HepG2 (cell line): Measurements from ENCODE around the gene PKD1L1. TPM values are rescaled to one million over a fixed set of nuclear protein-coding genes. Genes with fewer than 3 reads are reported as not detected.

Experiments
- ATAC-seq: fragments of 200-7000 bp; cut with Tn5 transposase; 3 replicates; pipeline ENCODE4 v1.9.1; 2020; ENCODE audit warnings: mild to moderate bottlenecking, moderate library complexity
- BruUV-seq: library from RNA; stranded (reverse); fragments of 400-500 nt; replicated peaks from 2 replicates; lab custom pipeline; 2021; lab: Mats Ljungman, UMichigan
- CTCF ChIA-PET: fragments of 300-600 bp; formaldehyde crosslinking; extraction: SDS; loops from one replicate; lab custom pipeline; 2021; ENCODE audit warnings: low total read pairs, inconsistent platforms, low intra/inter-chr PET ratio; lab: Yijun Ruan, JAX
- POLR2A ChIA-PET: fragments of 350-600 bp; sonication (Branson Sonifier 250); formaldehyde crosslinking; loops from one replicate; lab custom pipeline; 2020; ENCODE audit warnings: antibody characterized with exemption, inconsistent platforms; lab: Yijun Ruan, JAX
- DNase-seq: peaks from one replicate; pipeline ENCODE4 v3.0.0-alpha.2; 2015; ENCODE audit warnings: low spot score
- FAIRE-seq: peaks from 3 replicates; lab custom pipeline; 2011; peaks lifted over from hg19 to GRCh38; lab: Jason Lieb, UNC
- H2AFZ ChIP-seq: one replicate; pipeline ENCODE4 v1.6.1; 2011; ENCODE audit warnings: low read length, inconsistent platforms
- H3K27ac ChIP-seq: fragments of 300-600 bp; 3 replicates; pipeline ENCODE4 v1.8.0; 2011; ENCODE audit warnings: mixed run types, mild to moderate bottlenecking, mixed read lengths, low read length, inconsistent platforms; ENCODE audit not compliant: insufficient read depth; ENCODE audit errors: extremely low read length
- H3K27me3 ChIP-seq, 2 experiments: fragments of 200-600 bp in 1 of 2; 2 replicates in 1 of 2; 3 replicates in 1 of 2; pipeline versions ENCODE4 v1.6.0 to v1.8.0; 2011; ENCODE audit warnings: low read length in 2 of 2, mild to moderate bottlenecking in 2 of 2, moderate library complexity in 2 of 2, inconsistent platforms in 1 of 2; ENCODE audit not compliant: insufficient read depth in 2 of 2, control insufficient read depth in 1 of 2
- H3K36me3 ChIP-seq, 2 experiments: fragments of 200-600 bp in 1 of 2; replicated peaks in 1 of 2; 2 replicates in 1 of 2; 3 replicates in 1 of 2; pipeline versions ENCODE4 v1.5.1 to v1.8.0; 2011; ENCODE audit warnings: low read length in 2 of 2, inconsistent platforms in 1 of 2; ENCODE audit not compliant: insufficient read depth in 2 of 2, control insufficient read depth in 1 of 2
- H3K4me1 ChIP-seq: 2 replicates; pipeline ENCODE4 v1.5.1; 2012; ENCODE audit warnings: low read length, inconsistent platforms; ENCODE audit not compliant: insufficient read depth
- H3K4me2 ChIP-seq: 2 replicates; pipeline ENCODE4 v1.6.0; 2011; ENCODE audit warnings: low read depth, low read length, inconsistent platforms
- H3K4me3 ChIP-seq, 3 experiments: fragments of 200-600 bp in 1 of 3; sonication (generic), shearing (Covaris generic) in 1 of 3; replicated peaks in 1 of 3; 2 replicates each; pipeline ENCODE4 v1.5.1; 2011 to 2016; ENCODE audit warnings: low read length in 3 of 3, inconsistent platforms in 2 of 3, low read depth in 2 of 3, mild to moderate bottlenecking in 2 of 3, control low read depth in 1 of 3, mixed read lengths in 1 of 3; ENCODE audit not compliant: insufficient read depth in 1 of 3
- H3K79me2 ChIP-seq: one replicate; pipeline ENCODE4 v1.6.1; 2011; ENCODE audit warnings: low read length, inconsistent platforms; ENCODE audit not compliant: insufficient read depth
- H3K9ac ChIP-seq: 2 replicates; pipeline ENCODE4 v1.6.0; 2011; ENCODE audit warnings: mild to moderate bottlenecking, low read depth, low read length, inconsistent platforms; ENCODE audit not compliant: insufficient read depth
- H3K9me3 ChIP-seq: 2 replicates; pipeline ENCODE4 v1.5.1; 2012; ENCODE audit warnings: mild to moderate bottlenecking, low read length
- H4K20me1 ChIP-seq: 2 replicates; pipeline ENCODE4 v1.6.0; 2011; ENCODE audit warnings: inconsistent platforms, mild to moderate bottlenecking, low read length, moderate library complexity; ENCODE audit not compliant: insufficient read depth
- CREBL2 ChIP-seq: sonication (generic); formaldehyde crosslinking; IDR thresholded peaks from 2 replicates; pipeline ENCODE4 v1.8.1; 2023; ENCODE audit warnings: missing genetic modification reagents, mild to moderate bottlenecking, borderline replicate concordance
- CSRNP2 ChIP-seq: sonication (generic); formaldehyde crosslinking; conservative IDR thresholded peaks from 2 replicates; pipeline ENCODE4 v1.8.0; 2022; ENCODE audit warnings: low read depth, missing genetic modification reagents
- ELF4 ChIP-seq: sonication (generic); formaldehyde crosslinking; IDR thresholded peaks from 2 replicates; pipeline ENCODE4 v1.5.0; 2020; ENCODE audit warnings: missing genetic modification reagents, mild to moderate bottlenecking, moderate library complexity, borderline replicate concordance
- EP300 ChIP-seq, 3 experiments: sonication (generic) in 1 of 3; formaldehyde crosslinking in 1 of 3; IDR thresholded peaks; 2 replicates each; pipeline versions ENCODE4 v1.5.1 to v1.6.1; 2011 to 2020; ENCODE audit warnings: low read depth in 2 of 3, low read length in 2 of 3, borderline replicate concordance in 1 of 3, improper control_type of control experiment in 1 of 3, mild to moderate bottlenecking in 1 of 3, missing genetic modification reagents in 1 of 3, moderate library complexity in 1 of 3
- IRF2 ChIP-seq: IDR thresholded peaks from 2 replicates; pipeline ENCODE4 v1.6.1; 2018; ENCODE audit warnings: missing genetic modification reagents, missing compliant biosample characterization
- LCORL ChIP-seq, 2 experiments: fragments of 450-650 bp in 1 of 2; sonication (generic) in 1 of 2; formaldehyde crosslinking in 1 of 2; IDR thresholded peaks; 2 replicates each; pipeline versions ENCODE4 v1.5.0 to v1.6.1; 2017 to 2020; ENCODE audit warnings: antibody characterized with exemption in 1 of 2, missing genetic modification reagents in 1 of 2
- POLR2A ChIP-seq, 2 experiments: IDR thresholded peaks; 2 replicates each; pipeline ENCODE4 v1.6.1; 2011; ENCODE audit warnings: low read depth in 2 of 2, low read length in 2 of 2, mild to moderate bottlenecking in 1 of 2, moderate library complexity in 1 of 2; ENCODE audit not compliant: insufficient read depth in 1 of 2
- SMAD3 ChIP-seq: sonication (generic); formaldehyde crosslinking; IDR thresholded peaks from 2 replicates; pipeline ENCODE4 v1.4.0; 2020; ENCODE audit warnings: missing genetic modification reagents
- SP1 ChIP-seq, 2 experiments: fragments of 450-650 bp in 1 of 2; sonication (generic) in 1 of 2; formaldehyde crosslinking in 1 of 2; IDR thresholded peaks; 2 replicates each; pipeline versions ENCODE4 v1.4.0 to v1.6.1; 2016 to 2020; ENCODE audit warnings: missing genetic modification reagents in 1 of 2
- SYNCRIP ChIP-seq: fragments of 200-400 bp; formaldehyde crosslinking; IDR thresholded peaks from 2 replicates; pipeline ENCODE4 v1.6.1; 2018; ENCODE audit warnings: mild to moderate bottlenecking, low read depth, low read length; ENCODE audit not compliant: insufficient read depth
- TCF7 ChIP-seq: sonication (generic); IDR thresholded peaks from 2 replicates; pipeline ENCODE4 v1.6.1; 2016; ENCODE audit warnings: antibody characterized with exemption, low read depth
- ZBED4 ChIP-seq: sonication (generic); formaldehyde crosslinking; IDR thresholded peaks from 2 replicates; pipeline ENCODE4 v1.4.0; 2020; ENCODE audit warnings: missing genetic modification reagents, borderline replicate concordance
- ZFP36L2 ChIP-seq: sonication (generic); formaldehyde crosslinking; IDR thresholded peaks from 2 replicates; pipeline ENCODE4 v1.4.0; 2020; ENCODE audit warnings: missing genetic modification reagents
- ZFP37 ChIP-seq: sonication (generic); formaldehyde crosslinking; IDR thresholded peaks from 2 replicates; pipeline ENCODE4 v1.4.0; 2020; ENCODE audit warnings: missing genetic modification reagents, borderline replicate concordance
- ZNF383 ChIP-seq: sonication (generic); formaldehyde crosslinking; IDR thresholded peaks from 2 replicates; pipeline ENCODE4 v1.4.0; 2020; ENCODE audit warnings: missing genetic modification reagents, mild to moderate bottlenecking, borderline replicate concordance
- ZNF879 ChIP-seq: sonication (generic); formaldehyde crosslinking; IDR thresholded peaks from 2 replicates; pipeline ENCODE4 v1.8.1; 2023; ENCODE audit warnings: missing genetic modification reagents
- in situ Hi-C: cut with HindIII; loops from 2 replicates; pipeline ENCODE4 v1.10.0; 2017; ENCODE audit warnings: low pct_unique_long_range_greater_than_20kb; ENCODE audit not compliant: extremely low pct_ligation_motif_present
- intact Hi-C: fragments of 100-400 bp; cut with micrococcal nuclease; formaldehyde crosslinking; loops from one replicate; pipeline ENCODE4 v1.10.0; 2022; ENCODE audit not compliant: unreplicated experiment
- polyA plus RNA-seq, 8 experiments: library from polyadenylated mRNA; depleted of rRNA in 3 of 8; stranded (reverse) in 7 of 8; unstranded in 1 of 8; fragments of >200 nt; fragmentation: Illumina TruSeq in 4 of 8; extraction: Trizol in 4 of 8; gene quantifications; 2 replicates each; pipeline versions ENCODE4 v1.2.1 to v1.2.3, GENCODE V29; 2011 to 2016; ENCODE audit warnings: low read depth in 4 of 8, missing spikeins in 1 of 8, mixed read lengths in 1 of 8; ENCODE audit not compliant: insufficient read depth in 1 of 8
- total RNA-seq, 5 experiments: library from RNA; depleted of rRNA; stranded (reverse); fragments of >200 nt; fragmentation: Illumina TruSeq; extraction: Trizol; gene quantifications; 2 replicates each; pipeline ENCODE4 v1.2.3, GENCODE V29; 2016; ENCODE audit warnings: low read depth in 1 of 5
- TF ChIP-seq, protein P1 (sequence below): sonication (generic); formaldehyde crosslinking; IDR thresholded peaks from 2 replicates; pipeline ENCODE4 v1.5.0; 2020; ENCODE audit warnings: missing genetic modification reagents

The PKD1L1 gene
- total and polyA plus RNA-seq, 2 of the 13 experiments (the other 11 are each of a cell fraction or from before 2014, with no cell fraction given), result 0.01 TPM; not detected in 1

- no peak for FAIRE-seq
- no peak for TF ChIP-seq CREBL2
- TF ChIP-seq, protein P1, sequence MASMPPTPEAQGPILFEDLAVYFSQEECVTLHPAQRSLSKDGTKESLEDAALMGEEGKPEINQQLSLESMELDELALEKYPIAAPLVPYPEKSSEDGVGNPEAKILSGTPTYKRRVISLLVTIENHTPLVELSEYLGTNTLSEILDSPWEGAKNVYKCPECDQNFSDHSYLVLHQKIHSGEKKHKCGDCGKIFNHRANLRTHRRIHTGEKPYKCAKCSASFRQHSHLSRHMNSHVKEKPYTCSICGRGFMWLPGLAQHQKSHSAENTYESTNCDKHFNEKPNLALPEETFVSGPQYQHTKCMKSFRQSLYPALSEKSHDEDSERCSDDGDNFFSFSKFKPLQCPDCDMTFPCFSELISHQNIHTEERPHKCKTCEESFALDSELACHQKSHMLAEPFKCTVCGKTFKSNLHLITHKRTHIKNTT (CRISPR knock-in tag), result no peak
- no peak for TF ChIP-seq CSRNP2 (CRISPR knock-in tag)
- no peak for TF ChIP-seq SP1 (IDR thresholded peaks at IDR 0.05)
- TF ChIP-seq SP1 (CRISPR knock-in tag; IDR thresholded peaks at IDR 0.05), result no peak
- TF ChIP-seq IRF2 (CRISPR knock-in tag), result no peak
- TF ChIP-seq EP300 (IDR thresholded peaks at IDR 0.05; ENCODE audit: low read depth in 2 of 2, low read length in 2 of 2), result no peak
- no peak for TF ChIP-seq EP300 (CRISPR knock-in tag; IDR thresholded peaks at IDR 0.05; ENCODE audit: borderline replicate concordance)
- TF ChIP-seq ZFP36L2 (CRISPR knock-in tag), result no peak
- TF ChIP-seq LCORL (IDR thresholded peaks at IDR 0.05), result no peak
- no peak for TF ChIP-seq LCORL (CRISPR knock-in tag; IDR thresholded peaks at IDR 0.05)
- TF ChIP-seq SMAD3 (CRISPR knock-in tag), result no peak
- TF ChIP-seq POLR2A (IDR thresholded peaks at IDR 0.05; ENCODE audit: insufficient read depth in 1 of 2, low read depth in 2 of 2, low read length in 2 of 2), result no peak
- no peak for TF ChIP-seq ZBED4 (CRISPR knock-in tag)
- TF ChIP-seq ELF4 (CRISPR knock-in tag), result no peak
- TF ChIP-seq ZNF879 (CRISPR knock-in tag), result no peak
- TF ChIP-seq SYNCRIP, result no peak
- TF ChIP-seq ZFP37 (CRISPR knock-in tag), result no peak
- TF ChIP-seq TCF7, result no peak
- no peak for TF ChIP-seq ZNF383 (CRISPR knock-in tag)
- no peaks in the 10 kb centered on the region for H3K36me3 ChIP-seq
- intact Hi-C loops, result loop anchor here (10.0 kb wide), 1 partner anchor 307 kb away; no protein-coding TSS in a partner anchor
- no peaks in the 10 kb centered on the region for H3K27me3 ChIP-seq
- no peak for DNase-seq
- in situ Hi-C loops, result no loop called here
- H3K4me3 ChIP-seq, result no peak overlapping the region; a peak in 1 of 6 replicates
- no TSS peak for BruUV-seq
- ATAC-seq, result no peak
- ChIA-PET CTCF (no interaction called here), POLR2A (interaction anchor here (6.9 kb wide), 1 partner anchor 18 kb away, joined by 167 read pairs; no protein-coding TSS in a partner anchor)
- H3K4me2 ChIP-seq, result no peak overlapping the region
- H4K20me1 ChIP-seq, result no peaks in the 10 kb centered on the region
- no peak overlapping the region for H3K27ac ChIP-seq
- no peak overlapping the region; the same call in 1 of the 2 replicates for H3K9ac ChIP-seq
- 0 out of 2 replicates have a peak, but pooled peaks cover 5% of the 10 kb centered on the region for H3K9me3 ChIP-seq
- peaks cover 100% of the 10 kb centered on the region for H3K4me1 ChIP-seq
- H2AFZ ChIP-seq, result no peak overlapping the region
- no peaks in the 10 kb centered on the region for H3K79me2 ChIP-seq
Observed at GRCh38 chr7:47782022-47782421, 166.2 kb downstream of the PKD1L1 start.
